ENCODE results near the gene REG1B. TPM values are rescaled to one million over a fixed set of nuclear protein-coding genes. Genes with fewer than 3 reads are reported as not detected.

Gene REG1B
- not detected in 2 replicates for total RNA-seq

- DNase-seq (ENCODE audit: low read depth): no peak
Measured at GRCh38 chr2:79087785-79088364, at the start of gene REG1B. Gene REG1B, minus strand, starts transcription at chr2:79087993. Its CDS starts 381 bp downstream, at chr2:79087612.

- no peak for DNase-seq (ENCODE audit: low read depth)
Measured at GRCh38 chr2:79131687-79132086, 43.9 kb upstream of the REG1B start.

GRCh38 chr2:79129804-79130203 lies 42.0 kb upstream of the REG1B start:
- no peak for DNase-seq (ENCODE audit: low read depth)

GRCh38 chr2:79129260-79129659 lies 41.5 kb upstream of the REG1B start:
- no peak for DNase-seq (ENCODE audit: low read depth)

GRCh38 chr2:79128406-79128805 lies 40.6 kb upstream of the REG1B start:
- DNase-seq (ENCODE audit: low read depth): no peak

- DNase-seq (ENCODE audit: low read depth): no peak
Measured at GRCh38 chr2:79125721-79125985, 37.9 kb upstream of the REG1B start.

GRCh38 chr2:79124907-79125720 lies 37.3 kb upstream of the REG1B start:
- no peak for DNase-seq (ENCODE audit: low read depth)

- no peak for DNase-seq (ENCODE audit: low read depth)
Measured at GRCh38 chr2:79122676-79123075, 34.9 kb upstream of the REG1B start.

- no peak for DNase-seq (ENCODE audit: low read depth)
Measured at GRCh38 chr2:79120194-79120713, 32.5 kb upstream of the REG1B start, which contains the start of gene REG1A. Gene REG1A, plus strand, starts transcription at chr2:79120488. Its CDS starts 374 bp downstream, at chr2:79120862.

GRCh38 chr2:79116997-79117928 lies 29.5 kb upstream of the REG1B start:
- no peak for DNase-seq (ENCODE audit: low read depth)

- no peak for DNase-seq (ENCODE audit: low read depth)
Measured at GRCh38 chr2:79114797-79115494, 27.2 kb upstream of the REG1B start.

GRCh38 chr2:79112269-79112668 lies 24.5 kb upstream of the REG1B start:
- DNase-seq (ENCODE audit: low read depth): no peak

- DNase-seq (ENCODE audit: low read depth): no peak
Measured at GRCh38 chr2:79105259-79105658, 17.5 kb upstream of the REG1B start.

GRCh38 chr2:79103214-79103613 lies 15.4 kb upstream of the REG1B start:
- no peak for DNase-seq (ENCODE audit: low read depth)

GRCh38 chr2:79101024-79101423 lies 13.2 kb upstream of the REG1B start:
- DNase-seq (ENCODE audit: low read depth): no peak

- no peak for DNase-seq (ENCODE audit: low read depth)
Measured at GRCh38 chr2:79100285-79100684, 12.5 kb upstream of the REG1B start.

GRCh38 chr2:79099140-79099686 lies 11.4 kb upstream of the REG1B start:
- no peak for DNase-seq (ENCODE audit: low read depth)

GRCh38 chr2:79097843-79098242 lies 10.1 kb upstream of the REG1B start:
- no peak for DNase-seq (ENCODE audit: low read depth)

GRCh38 chr2:79090693-79091092 lies 2.9 kb upstream of the REG1B start:
- no peak for DNase-seq (ENCODE audit: low read depth)

GRCh38 chr2:79086255-79086654 lies 1.5 kb downstream of the REG1B start:
- no peak for DNase-seq (ENCODE audit: low read depth)

GRCh38 chr2:79085382-79085781 lies 2.4 kb downstream of the REG1B start:
- no peak for DNase-seq (ENCODE audit: low read depth)

All from renal cortical epithelial cell (primary cell).